Ishikawa (cell line): ENCODE results near the gene LRRC10.

Experiments used
- CEBPB ChIP-seq: IDR thresholded peaks from 2 replicates; pipeline ENCODE4 v1.6.1; 2012
- CREB1 ChIP-seq: IDR thresholded peaks from 2 replicates; pipeline ENCODE4 v1.6.1; 2012; ENCODE audit warnings: low read depth
- EGR1 ChIP-seq: IDR thresholded peaks from 2 replicates; pipeline ENCODE4 v1.6.1; 2012
- EP300 ChIP-seq: IDR thresholded peaks from 2 replicates; pipeline ENCODE4 v1.6.1; 2012; ENCODE audit warnings: borderline replicate concordance
- FOXM1 ChIP-seq: IDR thresholded peaks from 2 replicates; pipeline ENCODE4 v1.6.1; 2012; ENCODE audit warnings: low read depth, borderline replicate concordance
- MAX ChIP-seq: IDR thresholded peaks from 2 replicates; pipeline ENCODE4 v1.6.1; 2012
- NFIC ChIP-seq: IDR thresholded peaks from 2 replicates; pipeline ENCODE4 v1.6.1; 2012
- RAD21 ChIP-seq: IDR thresholded peaks from 2 replicates; pipeline ENCODE4 v1.6.1; 2012; ENCODE audit warnings: low read depth
- REST ChIP-seq: IDR thresholded peaks from 2 replicates; pipeline ENCODE4 v1.6.1; 2012; ENCODE audit warnings: low read depth, mild to moderate bottlenecking
- TAF1 ChIP-seq: IDR thresholded peaks from 2 replicates; pipeline ENCODE4 v1.6.1; 2012; ENCODE audit warnings: low read depth, mild to moderate bottlenecking
- TCF12 ChIP-seq: IDR thresholded peaks from 2 replicates; pipeline ENCODE4 v1.6.1; 2012; ENCODE audit warnings: low read depth
- TEAD4 ChIP-seq: IDR thresholded peaks from 2 replicates; pipeline ENCODE4 v1.6.1; 2012
- YY1 ChIP-seq: IDR thresholded peaks from 2 replicates; pipeline ENCODE4 v1.6.1; 2012; ENCODE audit warnings: low read depth
- ZBTB7A ChIP-seq: IDR thresholded peaks from 2 replicates; pipeline ENCODE4 v1.6.1; 2012; ENCODE audit warnings: low read depth
- TF ChIP-seq, protein P1 (sequence below): IDR thresholded peaks from 2 replicates; pipeline ENCODE4 v1.6.1; 2012

The LRRC10 gene

DNA sequence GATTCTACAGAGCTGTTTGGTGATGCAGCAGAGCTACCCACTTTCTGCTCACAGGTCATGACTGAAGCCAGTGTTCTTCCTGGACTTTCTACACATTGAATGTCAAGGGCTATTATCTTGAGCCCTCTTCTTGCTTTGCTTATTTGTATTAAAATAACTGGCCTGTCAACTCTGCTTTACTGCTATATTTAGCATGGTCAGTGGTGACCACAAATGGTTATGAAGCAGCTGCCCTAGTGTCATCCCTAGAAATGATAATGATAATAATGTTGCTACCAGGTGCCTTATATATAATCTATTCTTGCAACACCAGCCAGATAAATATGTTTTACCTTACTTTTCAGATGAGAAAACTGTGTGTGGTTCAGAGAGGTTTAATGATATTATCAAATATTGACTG lies 2.6 kb upstream of the LRRC10 start:
- TF ChIP-seq CREB1 (no peak), RAD21 (no peak), EP300 (no peak), TCF12 (no peak), YY1 (no peak), TAF1 (no peak), EGR1 (no peak), TEAD4 (no peak), CEBPB (no peak), REST (no peak), MAX (no peak), ZBTB7A (no peak), FOXM1 (no peak), NFIC (no peak)
- TF ChIP-seq, protein P1, sequence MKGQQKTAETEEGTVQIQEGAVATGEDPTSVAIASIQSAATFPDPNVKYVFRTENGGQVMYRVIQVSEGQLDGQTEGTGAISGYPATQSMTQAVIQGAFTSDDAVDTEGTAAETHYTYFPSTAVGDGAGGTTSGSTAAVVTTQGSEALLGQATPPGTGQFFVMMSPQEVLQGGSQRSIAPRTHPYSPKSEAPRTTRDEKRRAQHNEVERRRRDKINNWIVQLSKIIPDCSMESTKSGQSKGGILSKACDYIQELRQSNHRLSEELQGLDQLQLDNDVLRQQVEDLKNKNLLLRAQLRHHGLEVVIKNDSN, result no peak

DNA sequence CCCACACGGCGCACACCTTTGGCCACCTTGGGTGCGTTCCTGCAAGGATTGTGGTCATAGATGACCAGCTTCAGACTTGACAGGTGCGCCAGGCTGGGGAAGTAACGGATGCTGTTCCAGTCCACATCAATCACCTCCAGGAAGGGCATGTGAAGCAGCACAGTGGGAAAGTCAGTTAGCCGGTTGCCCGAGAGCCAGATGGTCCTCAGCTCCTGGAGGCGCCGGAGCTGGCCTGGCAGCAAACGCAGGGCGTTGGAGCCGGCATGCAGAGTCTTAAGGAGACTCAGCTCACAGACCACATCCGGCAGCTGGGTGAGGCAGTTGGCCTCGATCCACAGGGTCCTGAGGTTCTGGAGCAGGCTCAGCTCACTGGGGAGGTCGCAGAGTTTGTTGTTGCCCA lies 581 bp downstream of the LRRC10 start:
- no peak for TF ChIP-seq TAF1
- TF ChIP-seq EGR1, result no peak
- no peak for TF ChIP-seq CEBPB
- TF ChIP-seq EP300, result no peak
- no peak for TF ChIP-seq CREB1
- no peak for TF ChIP-seq RAD21
- TF ChIP-seq NFIC, result no peak

DNA sequence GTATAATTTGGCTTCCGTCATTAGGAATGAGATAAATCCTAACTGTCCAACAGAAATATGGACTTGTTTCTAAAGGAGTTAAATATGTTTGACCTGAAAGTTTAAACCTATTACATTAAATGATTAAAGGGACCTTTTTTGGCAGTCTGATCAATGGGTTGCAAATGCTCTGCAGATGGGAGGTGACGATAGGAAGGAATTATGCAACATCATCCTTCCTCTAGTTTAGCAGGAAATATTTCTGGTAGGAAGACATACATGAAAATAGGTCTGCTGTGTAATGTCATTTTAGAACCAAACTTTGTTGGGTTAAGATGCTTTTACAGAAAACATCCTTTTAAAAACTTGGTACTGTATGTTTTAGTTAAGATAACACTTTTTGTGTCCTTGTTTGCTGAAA lies 2.6 kb downstream of the LRRC10 start:
- TF ChIP-seq ZBTB7A, result no peak
- no peak for TF ChIP-seq CEBPB

- TF ChIP-seq TEAD4 (no peak), CREB1 (no peak), EP300 (no peak), EGR1 (no peak), FOXM1 (no peak)
These were observed 7.8 kb downstream of the LRRC10 start for GRCh38 chr12:69602954-69603353.

DNA sequence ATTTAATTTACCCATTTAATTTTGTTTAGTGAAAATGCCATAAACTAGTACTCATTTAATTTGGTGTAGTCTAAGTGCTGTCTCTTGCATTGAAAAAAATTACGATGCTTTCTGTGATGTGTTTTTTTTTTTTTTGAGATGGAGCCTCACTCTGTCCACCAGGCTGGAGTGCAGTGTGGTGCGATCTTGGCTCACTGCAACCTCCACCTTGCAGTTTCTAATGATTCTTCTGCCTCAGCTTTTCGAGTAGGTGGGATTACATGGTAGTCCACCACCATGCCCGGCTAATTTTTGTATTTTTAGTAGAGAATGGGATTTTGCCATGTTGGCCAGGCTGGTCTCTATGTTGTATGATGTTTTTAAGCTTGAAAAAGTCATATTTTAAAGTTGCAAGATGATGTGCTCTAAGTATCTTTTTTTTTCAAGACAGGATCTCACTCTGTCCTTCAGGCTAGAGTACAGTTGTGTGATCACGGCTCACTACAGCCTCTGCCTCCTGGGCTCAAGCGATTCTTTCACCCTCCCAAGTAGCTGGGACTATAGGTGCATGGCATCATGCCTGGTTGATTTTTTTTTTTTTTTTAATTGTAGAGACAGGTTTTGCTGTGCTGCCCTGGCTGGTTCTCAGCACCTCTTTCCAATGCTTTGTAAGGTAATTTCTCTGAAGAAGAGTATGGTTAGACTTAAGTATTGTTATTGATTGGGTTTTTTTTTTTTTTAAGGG lies 8.6 kb downstream of the LRRC10 start:
- no peak for TF ChIP-seq TEAD4
- no peak for TF ChIP-seq NFIC
- TF ChIP-seq CEBPB, result no peak
- no peak for TF ChIP-seq REST
- no peak for TF ChIP-seq RAD21
- TF ChIP-seq TCF12, result no peak
- TF ChIP-seq YY1, result no peak
- TF ChIP-seq EGR1, result no peak

DNA sequence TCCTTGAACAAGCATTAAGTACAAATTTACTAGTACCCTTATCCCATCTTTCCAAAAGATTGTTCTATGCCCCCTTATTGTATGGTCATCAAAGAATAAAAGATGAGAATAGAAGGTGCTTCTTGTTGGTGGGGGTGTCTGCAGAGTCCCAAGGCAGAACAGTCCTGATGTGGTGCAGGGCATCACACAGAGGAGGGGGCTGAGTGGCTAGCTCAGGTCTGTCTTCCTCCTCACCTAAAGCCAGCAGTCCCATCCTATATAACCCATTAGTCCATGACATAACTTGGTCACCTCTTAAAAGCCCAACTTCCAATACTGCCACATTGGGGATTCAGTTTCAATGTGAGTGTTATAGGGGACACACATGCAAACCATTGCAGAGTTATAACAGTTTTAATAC lies 9.9 kb downstream of the LRRC10 start:
- no peak for TF ChIP-seq REST
- no peak for TF ChIP-seq EP300
- TF ChIP-seq TEAD4, result no peak
- TF ChIP-seq, protein P1, result no peak
- no peak for TF ChIP-seq TAF1
- TF ChIP-seq FOXM1, result no peak
- TF ChIP-seq RAD21, result no peak
- no peak for TF ChIP-seq YY1
- no peak for TF ChIP-seq EGR1
- TF ChIP-seq ZBTB7A, result no peak
- TF ChIP-seq CEBPB, result no peak
- no peak for TF ChIP-seq TCF12
- no peak for TF ChIP-seq MAX
- TF ChIP-seq NFIC, result no peak
- TF ChIP-seq CREB1, result no peak
